ENCODE results near the gene AEBP1.

Gene AEBP1

GRCh38 chr7:44072364-44073231 is 31.5 kb upstream of the AEBP1 start:
- no peak for DNase-seq (ENCODE audit: low read depth, low spot score)
- H3K4me3 ChIP-seq: no peak overlapping the region
- TF ChIP-seq POLR2AphosphoS5 (IDR thresholded peaks at IDR 0.05; ENCODE audit: borderline replicate concordance, low read depth, low read length): no peak
- no peak for TF ChIP-seq FOXP2 (optimal IDR thresholded peaks at IDR 0.05; ENCODE audit: control extremely low read depth, extremely low read length, insufficient read depth)
- TF ChIP-seq EZH2 (IDR thresholded peaks at IDR 0.05): no peak
- peaks cover 3% of the 10 kb centered on the region; the same call in 1 of the 2 replicates for H3K36me3 ChIP-seq (ENCODE audit: insufficient read depth, low read length)
- H3K9me3 ChIP-seq (ENCODE audit: low read depth, low read length): no peaks in the 10 kb centered on the region
- H3K27ac ChIP-seq: no peak overlapping the region
- no peak overlapping the region for H3K9ac ChIP-seq (ENCODE audit: insufficient read length)

GRCh38 chr7:44073664-44074348 is 30.3 kb upstream of the AEBP1 start:
- Histone ChIP-seq H3K36me3 (ENCODE audit: insufficient read depth, low read length) (peaks cover 8% of the 10 kb centered on the region; the same call in 1 of the 2 replicates), H3K4me3 (no peak overlapping the region), H3K9ac (ENCODE audit: insufficient read length) (no peak overlapping the region), H3K27ac (no peak overlapping the region), H3K9me3 (ENCODE audit: low read depth, low read length) (no peaks in the 10 kb centered on the region)
- no peak for TF ChIP-seq POLR2AphosphoS5 (IDR thresholded peaks at IDR 0.05; ENCODE audit: borderline replicate concordance, low read depth, low read length)
- no peak for TF ChIP-seq FOXP2 (optimal IDR thresholded peaks at IDR 0.05; ENCODE audit: control extremely low read depth, extremely low read length, insufficient read depth)
- TF ChIP-seq EZH2 (IDR thresholded peaks at IDR 0.05): no peak
- DNase-seq (ENCODE audit: low read depth, low spot score): no peak

- H3K36me3 ChIP-seq (ENCODE audit: insufficient read depth, low read length): peaks cover 8% of the 10 kb centered on the region; the same call in 1 of the 2 replicates
- DNase-seq (ENCODE audit: low read depth, low spot score): no peak
Observed at GRCh38 chr7:44074349-44074695, 29.8 kb upstream of the AEBP1 start.

GRCh38 chr7:44075296-44076075 is 28.7 kb upstream of the AEBP1 start:
- no peak overlapping the region for H3K27ac ChIP-seq

More at GRCh38 chr7:44074349-44074695, 29.8 kb upstream of the AEBP1 start:
- no peak overlapping the region for H3K27ac ChIP-seq
- H3K9ac ChIP-seq (ENCODE audit: insufficient read length): no peak overlapping the region
- no peak overlapping the region for H3K4me3 ChIP-seq
- no peak for TF ChIP-seq POLR2AphosphoS5 (IDR thresholded peaks at IDR 0.05; ENCODE audit: borderline replicate concordance, low read depth, low read length)
- TF ChIP-seq EZH2 (IDR thresholded peaks at IDR 0.05): no peak
- TF ChIP-seq FOXP2 (optimal IDR thresholded peaks at IDR 0.05; ENCODE audit: control extremely low read depth, extremely low read length, insufficient read depth): no peak
- H3K9me3 ChIP-seq (ENCODE audit: low read depth, low read length): no peaks in the 10 kb centered on the region

GRCh38 chr7:44076101-44076895 is 27.8 kb upstream of the AEBP1 start:
- Histone ChIP-seq H3K9me3 (ENCODE audit: low read depth, low read length) (no peaks in the 10 kb centered on the region), H3K36me3 (ENCODE audit: insufficient read depth, low read length) (peaks cover 12% of the 10 kb centered on the region; the same call in 1 of the 2 replicates), H3K9ac (ENCODE audit: insufficient read length) (no peak overlapping the region), H3K27ac (no peak overlapping the region), H3K4me3 (no peak overlapping the region)
- no peak for DNase-seq (ENCODE audit: low read depth, low spot score)
- TF ChIP-seq FOXP2 (optimal IDR thresholded peaks at IDR 0.05; ENCODE audit: control extremely low read depth, extremely low read length, insufficient read depth): no peak
- TF ChIP-seq EZH2 (IDR thresholded peaks at IDR 0.05): no peak
- TF ChIP-seq POLR2AphosphoS5 (IDR thresholded peaks at IDR 0.05; ENCODE audit: borderline replicate concordance, low read depth, low read length): no peak

More at GRCh38 chr7:44075296-44076075, 28.7 kb upstream of the AEBP1 start:
- Histone ChIP-seq H3K36me3 (ENCODE audit: insufficient read depth, low read length) (peaks cover 12% of the 10 kb centered on the region; the same call in 1 of the 2 replicates), H3K9ac (ENCODE audit: insufficient read length) (no peak overlapping the region), H3K4me3 (no peak overlapping the region), H3K9me3 (ENCODE audit: low read depth, low read length) (no peaks in the 10 kb centered on the region)
- DNase-seq (ENCODE audit: low read depth, low spot score): no peak
- TF ChIP-seq EZH2 (IDR thresholded peaks at IDR 0.05) (no peak), FOXP2 (optimal IDR thresholded peaks at IDR 0.05; ENCODE audit: control extremely low read depth, extremely low read length, insufficient read depth) (no peak), POLR2AphosphoS5 (IDR thresholded peaks at IDR 0.05; ENCODE audit: borderline replicate concordance, low read depth, low read length) (no peak)

- TF ChIP-seq FOXP2 (optimal IDR thresholded peaks at IDR 0.05; ENCODE audit: control extremely low read depth, extremely low read length, insufficient read depth): no peak
- no peak for TF ChIP-seq EZH2 (IDR thresholded peaks at IDR 0.05)
- TF ChIP-seq POLR2AphosphoS5 (IDR thresholded peaks at IDR 0.05; ENCODE audit: borderline replicate concordance, low read depth, low read length): no peak
- H3K9me3 ChIP-seq (ENCODE audit: low read depth, low read length): no peaks in the 10 kb centered on the region
- H3K27ac ChIP-seq: no peak overlapping the region
- H3K36me3 ChIP-seq (ENCODE audit: insufficient read depth, low read length): peaks cover 12% of the 10 kb centered on the region; the same call in 1 of the 2 replicates
- DNase-seq (ENCODE audit: low read depth, low spot score): no peak
- H3K4me3 ChIP-seq: no peak overlapping the region
- no peak overlapping the region for H3K9ac ChIP-seq (ENCODE audit: insufficient read length)
Observed at GRCh38 chr7:44077061-44077460, 27.1 kb upstream of the AEBP1 start.

GRCh38 chr7:44077681-44078091 is 26.5 kb upstream of the AEBP1 start:
- Histone ChIP-seq H3K9ac (ENCODE audit: insufficient read length) (no peak overlapping the region), H3K4me3 (no peak overlapping the region), H3K9me3 (ENCODE audit: low read depth, low read length) (no peaks in the 10 kb centered on the region), H3K27ac (no peak overlapping the region), H3K36me3 (ENCODE audit: insufficient read depth, low read length) (peaks cover 12% of the 10 kb centered on the region; the same call in 1 of the 2 replicates)
- TF ChIP-seq POLR2AphosphoS5 (IDR thresholded peaks at IDR 0.05; ENCODE audit: borderline replicate concordance, low read depth, low read length) (no peak), FOXP2 (optimal IDR thresholded peaks at IDR 0.05; ENCODE audit: control extremely low read depth, extremely low read length, insufficient read depth) (no peak), EZH2 (IDR thresholded peaks at IDR 0.05) (no peak)
- no peak for DNase-seq (ENCODE audit: low read depth, low spot score)
